Astrocyte (in vitro differentiated cells and primary cell): ENCODE results near the gene TIMM10B.

Source experiments
- CTCF ChIP-seq: IDR thresholded peaks from 2 replicates; pipeline ENCODE4 v1.5.1; 2011; ENCODE audit warnings: low read depth, mild to moderate bottlenecking, inconsistent platforms, low read length, moderate library complexity; ENCODE audit not compliant: insufficient read depth
- EZH2 ChIP-seq: IDR thresholded peaks from 2 replicates; pipeline ENCODE4 v1.6.1; 2012; ENCODE audit warnings: mild to moderate bottlenecking, low read length, inconsistent platforms; ENCODE audit not compliant: insufficient read depth

GRCh38 chr11:6498121-6498520 is 16.8 kb downstream of the TIMM10B start:
- TF ChIP-seq EZH2 (no peak), CTCF (no peak)
